LoVo (cell line): ENCODE results near the gene RANBP1.

ENCODE experiments used
- DNase-seq: peaks from one replicate; pipeline ENCODE4 v3.0.0-alpha.2; 2016; ENCODE audit warnings: low spot score

Gene RANBP1

DNA sequence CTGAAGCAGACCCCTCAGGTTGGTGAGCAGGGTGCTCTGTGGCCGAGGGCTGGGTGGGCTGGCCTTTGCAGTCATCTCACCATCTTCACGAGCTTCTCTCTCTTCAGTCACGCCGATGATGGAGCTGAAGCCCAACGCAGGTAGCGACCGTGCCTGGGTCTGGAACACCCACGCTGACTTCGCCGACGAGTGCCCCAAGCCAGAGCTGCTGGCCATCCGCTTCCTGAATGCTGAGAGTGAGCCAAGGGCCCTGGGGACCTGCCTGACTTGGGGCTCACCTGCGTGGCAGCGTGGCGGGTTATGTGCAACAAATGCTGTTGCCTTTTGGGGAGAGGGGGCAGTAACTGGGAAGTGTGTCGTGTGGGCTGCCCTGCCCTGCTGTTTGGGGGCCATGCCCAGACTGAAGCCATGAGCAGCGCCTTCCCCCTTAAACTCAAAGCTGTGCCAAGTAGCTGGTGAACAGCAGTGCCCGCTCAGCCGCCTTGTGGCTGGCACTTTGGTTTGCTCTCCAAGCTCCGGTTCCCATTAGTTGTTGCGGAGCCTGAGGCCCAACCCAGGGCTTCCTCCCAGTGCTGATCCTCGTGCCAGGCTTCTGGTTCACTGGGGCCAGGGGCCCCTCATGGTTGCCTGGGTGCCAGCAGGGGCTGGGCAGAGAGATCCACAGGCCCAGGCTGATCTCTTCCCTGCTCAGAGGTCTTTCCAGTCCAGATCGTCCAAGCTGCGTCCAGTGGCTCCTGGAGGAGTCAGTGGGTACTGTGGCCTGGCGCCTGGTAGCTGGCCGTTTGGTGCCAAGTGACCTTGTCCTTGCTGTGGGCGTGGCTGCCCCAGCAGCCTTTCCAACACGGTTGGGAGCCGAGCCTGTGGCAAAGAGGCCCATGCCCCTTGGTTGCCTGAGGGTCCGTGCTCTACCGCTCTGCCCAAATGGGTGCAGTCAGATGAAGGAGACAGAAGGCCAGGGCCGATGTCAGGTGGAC is 9.6 kb downstream of the RANBP1 start:
- DNase-seq: no peak

GRCh38 chr22:20126284-20127029 is 10.6 kb downstream of the RANBP1 start:
- DNase-seq: no peak

GRCh38 chr22:20127318-20127868 is 11.5 kb downstream of the RANBP1 start:
- no peak for DNase-seq

GRCh38 chr22:20127869-20128618 is 12.1 kb downstream of the RANBP1 start:
- no peak for DNase-seq

- DNase-seq: no peak
These were observed 12.7 kb downstream of the RANBP1 start for GRCh38 chr22:20128619-20128901.

GRCh38 chr22:20128902-20129746 is 13.2 kb downstream of the RANBP1 start:
- no peak for DNase-seq

GRCh38 chr22:20129747-20130014 is 13.8 kb downstream of the RANBP1 start:
- no peak for DNase-seq

DNA sequence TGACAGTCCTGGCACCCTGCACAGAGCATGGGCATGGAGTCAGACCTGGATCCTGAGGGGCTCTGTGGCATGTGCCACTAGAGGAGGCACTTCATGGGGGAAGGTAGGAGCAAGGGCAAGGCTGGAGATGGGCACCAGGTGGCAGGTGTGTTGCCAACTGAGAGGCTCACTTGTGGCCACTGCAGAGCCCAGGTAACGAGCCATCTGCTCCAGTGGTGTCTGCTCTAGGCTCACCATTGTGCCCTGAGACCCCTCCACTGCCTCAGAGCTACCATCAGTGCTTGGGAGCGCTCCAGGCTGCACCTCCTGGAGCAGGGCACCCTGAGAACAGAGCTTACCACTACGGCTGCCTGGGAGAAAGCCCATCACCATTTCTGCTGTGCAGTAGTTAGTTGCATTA is 14.4 kb downstream of the RANBP1 start:
- no peak for DNase-seq

DNA sequence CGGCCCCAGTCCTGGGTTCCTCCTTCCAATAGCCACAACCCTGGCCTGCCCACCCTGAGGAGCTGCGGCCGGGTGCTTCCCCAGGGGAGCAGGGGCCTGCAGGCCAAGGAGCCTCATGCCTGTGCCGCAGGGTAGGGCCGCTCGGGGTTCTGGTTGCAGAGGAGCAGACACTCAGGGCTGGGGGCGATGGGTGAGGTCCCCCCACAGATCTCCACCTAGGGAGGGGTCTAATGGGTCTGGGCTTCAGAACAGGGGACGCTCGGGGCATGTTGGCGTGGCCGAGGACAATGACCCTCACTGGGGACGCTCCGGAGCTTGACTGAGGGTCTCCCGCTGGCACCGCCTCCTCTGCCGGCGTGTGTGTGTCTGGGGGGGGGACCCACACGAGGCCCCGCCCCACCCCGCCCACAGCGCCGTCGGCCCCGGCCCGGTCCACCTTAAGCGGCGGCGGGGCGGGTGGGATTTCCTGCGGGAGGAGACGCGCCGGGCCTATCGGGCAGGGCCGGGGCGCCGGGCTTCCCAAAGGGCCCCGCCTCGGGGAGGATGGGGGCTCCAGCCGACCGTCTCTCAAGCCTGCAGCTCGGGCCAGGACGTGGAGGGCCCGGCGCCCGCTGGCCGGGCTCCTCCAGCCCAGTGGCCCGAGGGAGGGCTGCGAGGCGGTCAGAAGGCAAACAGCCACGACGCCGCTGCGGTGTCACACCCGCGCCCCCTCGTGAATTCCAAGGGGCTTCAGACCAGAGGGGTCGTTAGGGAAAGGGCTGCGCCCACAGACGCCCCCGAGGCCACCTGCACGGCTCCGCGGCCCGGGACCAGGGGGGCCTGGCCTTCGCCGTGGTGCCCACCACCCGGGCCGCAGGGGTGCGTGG is 15.1 kb downstream of the RANBP1 start:
- peak; percentile 66 for DNase-seq

GRCh38 chr22:20131597-20131858 is 15.6 kb downstream of the RANBP1 start, which contains the start of gene ZDHHC8:
Gene ZDHHC8 (plus strand): TSS chr22:20131804. CDS start chr22:20131948, 144 bp downstream.
- DNase-seq: no peak

DNA sequence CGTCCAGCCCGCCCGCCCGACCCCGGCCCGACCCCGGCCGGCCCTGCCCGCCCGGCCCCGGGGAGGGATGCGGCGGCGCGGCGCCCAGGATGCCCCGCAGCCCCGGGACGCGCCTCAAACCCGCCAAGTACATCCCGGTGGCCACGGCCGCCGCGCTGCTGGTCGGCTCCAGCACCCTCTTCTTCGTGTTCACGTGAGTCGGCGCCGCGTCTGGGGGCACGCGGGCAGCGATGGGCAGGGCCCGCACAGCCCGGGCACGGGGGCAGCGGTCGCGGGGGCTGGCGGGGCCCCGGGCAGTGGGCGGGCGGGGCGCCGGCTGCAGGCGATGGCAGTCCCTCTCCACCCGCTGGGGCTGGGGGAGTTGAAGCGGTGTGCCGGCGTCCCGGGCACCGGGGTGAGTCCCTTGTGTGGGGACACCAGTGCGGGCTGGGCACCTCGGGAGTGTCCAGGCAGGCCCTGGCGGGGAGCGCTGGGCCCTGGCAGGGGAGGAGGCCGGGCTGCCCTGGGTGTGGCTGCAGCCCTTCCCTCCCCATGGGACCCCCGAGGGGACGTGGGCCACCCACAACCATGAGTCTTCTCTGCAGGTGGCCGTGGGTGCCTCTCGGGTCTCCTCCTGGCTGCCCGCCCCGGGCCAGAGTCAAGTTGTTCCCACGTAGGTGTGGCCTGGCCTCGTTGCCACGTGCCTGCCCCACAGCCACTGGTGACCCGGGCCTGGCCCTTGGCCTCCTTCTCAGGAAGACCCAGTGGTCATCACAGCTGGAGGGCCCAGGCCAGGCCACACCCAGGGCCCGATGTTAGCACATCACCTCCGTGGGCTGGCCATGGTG is 16.2 kb downstream of the RANBP1 start:
- no peak for DNase-seq

- no peak for DNase-seq
These were observed 16.9 kb downstream of the RANBP1 start for GRCh38 chr22:20132686-20133246.

DNA sequence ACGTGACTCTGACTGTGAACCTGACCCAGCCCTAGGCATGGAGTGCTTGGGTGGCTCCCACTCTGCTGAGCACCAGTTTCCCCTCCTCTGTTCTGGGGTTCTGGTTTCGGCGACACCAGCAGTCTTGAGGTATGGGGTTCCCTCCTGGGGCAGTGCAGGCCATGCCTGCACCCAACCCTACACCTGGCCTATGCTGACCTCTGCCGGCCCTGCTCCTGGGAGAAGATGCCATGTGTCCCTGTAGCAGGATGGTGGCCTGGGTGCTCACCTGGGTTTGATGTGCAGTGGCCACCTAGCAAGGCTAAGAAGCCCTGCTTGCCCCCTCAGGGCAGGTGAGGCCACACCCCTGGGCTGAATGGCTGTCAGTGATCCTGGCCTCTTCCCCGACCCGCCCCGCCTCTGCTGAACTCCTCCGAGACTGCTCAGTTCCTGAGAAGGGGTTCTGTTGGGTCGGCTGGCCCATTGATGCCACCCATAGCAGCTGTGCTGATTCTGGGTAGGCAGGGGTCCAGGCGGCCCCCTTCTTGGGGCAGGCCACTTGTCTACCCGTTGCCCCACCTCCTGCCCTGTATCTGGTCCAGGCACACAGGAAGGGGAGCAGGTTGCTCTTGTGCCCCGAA is 18.1 kb downstream of the RANBP1 start:
- DNase-seq: no peak

DNA sequence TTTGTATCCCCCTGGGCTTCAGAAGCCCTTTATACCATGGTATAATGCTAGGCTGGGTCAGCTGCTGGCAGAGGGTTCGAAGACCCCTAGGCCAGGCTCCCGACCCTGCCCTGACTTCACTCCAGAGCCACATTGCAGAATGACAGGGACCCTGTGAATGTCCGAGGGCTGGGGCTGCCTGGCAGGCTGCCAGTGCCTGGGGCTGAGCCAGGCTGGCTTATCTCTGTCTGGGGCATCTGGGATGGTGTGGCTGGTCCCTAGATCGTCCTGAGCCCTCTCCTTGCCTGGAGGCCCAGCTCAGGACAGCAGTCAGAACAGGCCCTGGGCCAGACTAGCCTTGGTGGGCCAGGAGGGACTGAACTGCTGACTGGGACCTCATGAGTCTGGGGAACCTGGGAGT is 19.4 kb downstream of the RANBP1 start:
- no peak for DNase-seq

- no peak for DNase-seq
These were observed 20.1 kb downstream of the RANBP1 start for GRCh38 chr22:20135806-20136602.

DNA sequence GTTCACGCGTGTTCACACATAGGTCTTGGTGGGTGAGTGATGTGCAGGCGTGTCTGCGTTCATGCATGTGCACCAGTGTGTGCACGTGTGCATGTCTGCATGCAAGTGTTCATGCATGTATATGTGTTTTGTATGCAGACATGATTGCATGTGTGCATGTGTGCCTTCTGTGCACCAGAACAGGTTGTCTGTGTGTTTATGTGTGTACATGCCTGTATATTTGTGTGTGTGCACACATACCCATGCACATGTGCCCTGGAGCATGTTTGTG is 20.6 kb downstream of the RANBP1 start:
- DNase-seq: no peak

DNA sequence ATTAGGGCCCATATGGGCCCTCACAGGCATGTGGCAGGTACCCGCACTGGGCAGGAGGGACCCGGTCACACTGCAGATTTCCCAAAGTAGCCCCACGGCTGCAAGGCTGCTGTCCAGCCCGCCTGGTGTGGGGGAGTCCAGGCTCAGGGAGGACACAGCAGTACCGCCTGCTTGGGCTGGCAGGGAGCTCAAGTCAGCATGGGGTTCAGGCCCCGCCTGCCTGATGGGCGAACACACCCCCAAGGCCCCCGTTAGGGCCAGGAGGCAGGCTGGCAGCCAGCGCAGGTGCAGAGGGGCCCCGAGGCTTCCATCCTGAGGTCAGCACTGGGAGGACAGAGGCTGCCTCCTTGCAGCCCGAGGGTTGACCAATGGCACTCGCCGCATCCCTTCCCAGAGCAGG is 21.2 kb downstream of the RANBP1 start:
- DNase-seq: no peak

DNA sequence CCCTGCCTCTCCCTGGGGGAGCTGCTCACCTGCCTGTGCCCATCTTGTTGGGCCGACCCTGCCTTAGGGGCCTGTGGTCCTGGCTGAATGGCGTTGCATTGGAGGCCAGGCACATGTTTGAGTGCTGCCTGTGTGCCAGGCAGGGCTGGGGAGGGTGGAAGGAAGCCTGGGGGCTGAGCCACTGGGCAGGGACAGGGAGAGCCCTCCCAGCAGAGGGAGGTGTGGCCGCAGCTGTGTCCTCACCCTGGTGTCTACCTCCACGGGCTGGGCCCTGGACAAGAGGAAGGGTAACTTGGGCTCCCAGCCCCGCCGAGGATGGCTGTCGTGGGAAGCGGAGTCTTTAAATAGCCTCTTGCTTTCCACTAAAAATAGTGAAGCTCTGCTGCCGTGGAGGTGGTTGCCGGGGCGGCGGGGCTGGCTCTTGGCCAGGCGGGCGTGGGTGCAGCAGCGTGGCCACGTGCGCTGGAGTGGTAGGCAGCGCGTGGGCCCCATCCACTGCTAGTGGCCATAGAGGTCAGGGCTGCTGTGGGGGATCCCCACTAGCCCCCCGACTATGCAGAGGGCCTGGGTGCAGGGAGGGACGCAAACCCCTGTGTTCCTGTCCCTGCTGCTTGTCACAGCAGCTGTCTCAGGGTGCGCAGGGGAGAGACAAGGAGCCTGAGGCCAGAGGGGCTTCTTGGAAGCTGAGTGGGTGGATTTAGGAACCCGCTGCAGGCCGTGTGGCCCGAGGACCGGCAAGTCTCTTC is 21.9 kb downstream of the RANBP1 start:
- DNase-seq: no peak
